Activated naive CD8-positive, alpha-beta T cell treated with anti-CD3 and anti-CD28 coated beads for 36 hours (primary cell): ENCODE measurements around the gene NCR1. TPM values are rescaled to one million over a fixed set of nuclear protein-coding genes. Genes with fewer than 3 reads are reported as not detected.
"Not testable (repeated sequence)": the region's sequence is repeated elsewhere in the genome, so short reads cannot be mapped to it uniquely, and the experiment has no call there.

Experiments used
- DNase-seq: peaks from one replicate; pipeline ENCODE4 v3.0.0; 2021
- H3K27ac Mint-ChIP-seq: one replicate; pipeline ENCODE4 v1.8.0; 2022; ENCODE audit warnings: mild to moderate bottlenecking, moderate library complexity, mixed read lengths
- H3K27me3 Mint-ChIP-seq: one replicate; pipeline ENCODE4 v1.8.0; 2022; ENCODE audit warnings: mild to moderate bottlenecking, mixed read lengths
- H3K36me3 Mint-ChIP-seq: one replicate; pipeline ENCODE4 v1.8.0; 2021; ENCODE audit warnings: mild to moderate bottlenecking, mixed read lengths
- H3K4me1 Mint-ChIP-seq: one replicate; pipeline ENCODE4 v1.8.0; 2021; ENCODE audit warnings: mixed read lengths
- H3K4me3 Mint-ChIP-seq: one replicate; pipeline ENCODE4 v1.8.0; 2022; ENCODE audit warnings: mild to moderate bottlenecking, moderate library complexity, mixed read lengths
- H3K9me3 Mint-ChIP-seq: one replicate; pipeline ENCODE4 v1.8.0; 2022; ENCODE audit warnings: mixed read lengths
- total RNA-seq, 2 experiments: library from RNA; stranded (reverse); gene quantifications; one replicate each; pipeline ENCODE4 v1.2.3, GENCODE V29; 2021

The NCR1 gene
- total RNA-seq, 2 experiments from 2014 or later, result 0.43 TPM; not detected in 1

DNA sequence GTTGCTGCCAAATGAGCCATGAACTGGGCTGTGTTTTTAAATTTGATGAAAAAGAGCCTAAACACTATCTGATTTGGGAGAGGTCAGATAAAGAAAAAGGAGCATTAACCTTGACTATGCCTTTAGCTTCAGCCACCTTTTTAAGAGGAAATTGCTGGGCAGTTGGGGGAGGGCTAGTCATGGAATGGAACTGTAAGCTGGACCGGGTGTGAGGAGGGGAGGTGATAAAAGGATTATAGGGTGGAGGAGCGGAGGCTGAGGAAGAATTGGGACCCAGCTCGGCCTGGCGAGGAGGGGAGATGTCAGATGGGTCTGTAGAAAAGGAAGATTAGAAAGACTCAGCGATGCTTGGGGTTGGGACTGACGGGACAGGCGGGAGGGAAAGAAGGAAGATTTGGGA is 7.3 kb upstream of the NCR1 start:
- H3K27ac Mint-ChIP-seq, H3K4me1 Mint-ChIP-seq, H3K9me3 Mint-ChIP-seq, H3K36me3 Mint-ChIP-seq, H3K4me3 Mint-ChIP-seq, DNase-seq: not testable (repeated sequence)
- peaks cover 18% of the 10 kb centered on the region for H3K27me3 Mint-ChIP-seq

DNA sequence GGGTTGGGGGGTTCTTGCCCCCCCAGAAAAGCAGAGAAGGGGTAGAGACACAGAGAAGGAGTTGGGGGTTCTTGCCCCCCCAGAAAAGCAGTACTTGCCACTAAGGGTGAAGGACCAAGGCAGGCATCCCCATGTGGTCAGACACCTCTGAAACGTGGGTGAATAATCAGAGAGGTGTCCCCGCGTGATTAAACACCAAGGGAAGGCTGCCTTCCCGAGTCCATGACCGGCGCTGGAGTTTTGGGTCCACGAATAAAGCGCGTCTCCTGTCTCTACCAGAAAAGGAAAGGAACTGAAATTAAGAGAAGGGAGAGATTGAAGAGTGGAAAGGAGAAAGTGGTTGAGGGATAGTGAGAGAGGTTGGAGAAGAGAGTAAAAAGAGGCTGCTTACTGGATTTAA is 6.3 kb upstream of the NCR1 start:
- H3K4me3 Mint-ChIP-seq, DNase-seq, H3K9me3 Mint-ChIP-seq, H3K4me1 Mint-ChIP-seq, H3K36me3 Mint-ChIP-seq: not testable (repeated sequence)
- peak overlapping the region; percentile 30 for H3K27ac Mint-ChIP-seq
- H3K27me3 Mint-ChIP-seq, result peaks cover 18% of the 10 kb centered on the region

DNA sequence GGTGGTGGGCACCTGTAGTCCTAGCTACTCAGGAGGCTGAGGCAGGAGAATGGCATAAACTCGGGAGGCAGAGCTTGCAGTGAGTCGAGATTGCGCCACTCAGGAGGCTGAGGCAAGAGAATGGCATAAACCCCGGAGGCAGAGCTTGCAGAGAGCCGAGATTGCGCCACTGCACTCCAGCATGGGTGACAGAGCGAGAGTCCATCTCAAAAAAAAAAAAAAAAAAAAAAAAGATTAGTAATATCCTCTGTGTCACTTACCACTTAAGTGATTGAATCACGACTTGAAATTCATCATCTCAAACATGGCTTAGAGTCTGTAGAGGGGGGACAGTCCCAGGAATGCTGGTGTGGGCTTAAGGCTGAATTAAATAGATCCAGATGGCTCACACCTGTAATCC is 4.8 kb upstream of the NCR1 start:
- not testable (repeated sequence) for H3K4me1 Mint-ChIP-seq, H3K4me3 Mint-ChIP-seq, H3K9me3 Mint-ChIP-seq, H3K27ac Mint-ChIP-seq, H3K36me3 Mint-ChIP-seq, DNase-seq
- peaks cover 29% of the 10 kb centered on the region for H3K27me3 Mint-ChIP-seq

DNA sequence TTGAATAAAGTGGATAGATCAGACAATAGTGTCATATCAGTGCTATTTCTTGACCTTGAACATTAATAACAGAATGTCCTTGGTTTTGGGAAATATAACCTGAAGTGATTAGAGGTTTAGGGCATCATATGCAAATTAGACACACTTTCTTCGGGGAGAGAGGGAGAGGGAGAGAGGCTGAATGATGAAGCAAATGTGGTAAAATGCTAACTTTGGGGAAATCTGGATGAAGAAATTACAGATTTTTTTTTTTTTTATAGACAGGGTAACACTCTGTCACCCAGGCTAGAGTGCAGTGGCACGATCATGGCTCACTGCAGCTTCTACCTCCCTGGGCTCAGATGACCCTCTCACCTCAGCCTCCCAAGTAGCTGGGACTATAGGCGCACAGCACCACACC is 3.9 kb upstream of the NCR1 start:
- H3K27me3 Mint-ChIP-seq, result peaks cover 35% of the 10 kb centered on the region
- H3K4me3 Mint-ChIP-seq, result no peak overlapping the region
- no peaks in the 10 kb centered on the region for H3K36me3 Mint-ChIP-seq
- H3K27ac Mint-ChIP-seq, result no peak overlapping the region
- no peak for DNase-seq
- H3K4me1 Mint-ChIP-seq, result peaks cover 5% of the 10 kb centered on the region
- no peaks in the 10 kb centered on the region for H3K9me3 Mint-ChIP-seq

DNA sequence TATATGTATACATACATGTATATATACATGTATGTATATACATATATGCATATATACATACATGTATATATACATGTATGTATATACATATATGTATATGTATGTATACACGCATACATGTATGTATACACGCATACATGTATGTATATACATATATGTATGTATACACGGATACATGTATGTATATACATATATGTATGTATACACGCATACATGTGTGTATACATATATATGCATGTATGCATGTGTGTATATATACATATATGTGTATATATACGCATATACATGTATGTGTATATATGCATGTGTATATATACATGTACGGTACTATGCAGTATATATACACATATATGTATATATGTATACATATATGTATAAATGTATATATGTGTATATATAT is 2.6 kb upstream of the NCR1 start:
- peaks cover 35% of the 10 kb centered on the region for H3K27me3 Mint-ChIP-seq
- H3K4me1 Mint-ChIP-seq, result peaks cover 5% of the 10 kb centered on the region
- no peaks in the 10 kb centered on the region for H3K9me3 Mint-ChIP-seq
- no peak for DNase-seq
- no peak overlapping the region for H3K27ac Mint-ChIP-seq
- H3K36me3 Mint-ChIP-seq, result no peaks in the 10 kb centered on the region
- no peak overlapping the region for H3K4me3 Mint-ChIP-seq

DNA sequence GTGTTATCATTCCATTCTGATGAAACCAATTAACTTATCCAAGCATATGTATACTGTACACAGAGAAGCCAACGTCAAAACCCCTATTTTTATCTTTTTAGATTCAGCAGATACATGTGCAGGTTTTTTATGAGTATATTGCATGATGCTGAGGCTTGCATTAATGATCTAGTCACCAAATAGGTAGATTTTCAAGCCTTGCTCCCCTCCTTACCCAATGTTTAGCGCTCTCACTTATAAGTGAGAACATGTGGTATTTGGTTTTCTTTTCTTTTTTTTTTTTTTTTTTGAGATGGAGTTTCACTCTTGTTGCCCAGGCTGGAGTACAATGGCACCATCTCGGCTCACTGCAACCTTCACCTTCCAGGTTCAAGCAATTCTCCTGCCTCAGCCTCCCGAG is 1.7 kb upstream of the NCR1 start:
- H3K4me1 Mint-ChIP-seq, H3K36me3 Mint-ChIP-seq, H3K9me3 Mint-ChIP-seq, H3K27ac Mint-ChIP-seq, DNase-seq, H3K4me3 Mint-ChIP-seq: not testable (repeated sequence)
- peaks cover 27% of the 10 kb centered on the region for H3K27me3 Mint-ChIP-seq

DNA sequence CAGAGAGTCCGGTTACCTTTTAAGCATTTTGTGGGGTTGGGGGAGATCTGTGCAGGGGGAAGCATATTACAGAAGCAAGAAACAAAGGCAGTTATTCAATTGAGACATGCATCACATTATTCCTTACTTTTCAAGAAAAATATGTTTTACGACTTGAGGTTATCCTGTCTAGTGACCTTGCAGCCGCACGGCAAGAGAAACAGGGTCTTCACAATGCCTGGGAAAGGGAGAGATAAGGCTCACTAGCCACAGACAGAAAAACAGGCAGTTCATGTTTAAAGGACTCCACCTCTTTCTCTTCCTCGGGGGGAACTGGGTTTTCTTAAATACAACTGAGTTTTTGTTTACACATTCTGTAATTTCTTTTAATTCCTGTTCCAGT is 536 bp upstream of the NCR1 start:
- H3K4me3 Mint-ChIP-seq, result no peak overlapping the region
- peaks cover 5% of the 10 kb centered on the region for H3K4me1 Mint-ChIP-seq
- DNase-seq, result no peak
- H3K27ac Mint-ChIP-seq, result no peak overlapping the region
- H3K27me3 Mint-ChIP-seq, result peaks cover 17% of the 10 kb centered on the region
- no peaks in the 10 kb centered on the region for H3K9me3 Mint-ChIP-seq
- no peaks in the 10 kb centered on the region for H3K36me3 Mint-ChIP-seq

DNA sequence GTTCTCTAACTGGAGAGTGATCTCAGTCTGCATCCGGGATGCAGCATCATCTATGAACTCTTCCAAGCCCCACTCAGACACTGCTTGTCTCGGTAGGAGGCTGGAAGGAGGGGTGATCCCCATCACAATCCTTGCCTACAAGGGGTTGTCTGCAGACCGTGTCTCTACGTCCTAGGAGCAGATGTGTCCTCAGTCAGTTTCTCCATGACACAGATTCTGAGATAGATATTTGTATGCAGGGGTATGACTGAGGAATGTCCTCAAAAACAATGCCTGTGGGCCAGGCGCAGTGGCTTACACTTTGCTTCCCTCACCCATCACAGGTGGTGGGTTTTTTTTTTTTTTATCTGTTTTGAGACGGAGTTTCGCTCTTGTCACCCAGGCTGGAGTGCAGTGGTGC is 871 bp downstream of the NCR1 start:
- DNase-seq, result no peak
- no peak overlapping the region for H3K4me3 Mint-ChIP-seq
- H3K36me3 Mint-ChIP-seq, result no peaks in the 10 kb centered on the region
- H3K27ac Mint-ChIP-seq, result no peak overlapping the region
- peaks cover 5% of the 10 kb centered on the region for H3K4me1 Mint-ChIP-seq
- peaks cover 23% of the 10 kb centered on the region for H3K27me3 Mint-ChIP-seq
- no peaks in the 10 kb centered on the region for H3K9me3 Mint-ChIP-seq

DNA sequence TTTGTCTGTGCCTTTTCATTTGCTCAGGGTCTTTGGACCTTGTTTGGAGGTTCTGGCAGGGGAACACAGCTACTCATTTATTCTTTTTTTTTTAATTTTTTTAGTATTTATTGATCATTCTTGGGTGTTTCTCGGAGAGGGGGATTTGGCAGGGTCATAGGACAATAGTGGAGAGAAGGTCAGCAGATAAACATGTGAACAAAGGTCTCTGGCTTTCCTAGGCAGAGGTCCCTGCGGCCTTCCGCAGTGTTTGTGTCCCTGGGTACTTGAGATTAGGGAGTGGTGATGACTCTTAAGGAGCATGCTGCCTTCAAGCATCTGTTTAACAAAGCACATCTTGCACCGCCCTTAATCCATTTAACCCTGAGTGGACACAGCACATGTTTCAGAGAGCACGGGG is 2.0 kb downstream of the NCR1 start:
- not testable (repeated sequence) for H3K4me1 Mint-ChIP-seq, H3K27ac Mint-ChIP-seq, H3K9me3 Mint-ChIP-seq, H3K36me3 Mint-ChIP-seq, H3K4me3 Mint-ChIP-seq, DNase-seq
- H3K27me3 Mint-ChIP-seq, result peaks cover 23% of the 10 kb centered on the region

DNA sequence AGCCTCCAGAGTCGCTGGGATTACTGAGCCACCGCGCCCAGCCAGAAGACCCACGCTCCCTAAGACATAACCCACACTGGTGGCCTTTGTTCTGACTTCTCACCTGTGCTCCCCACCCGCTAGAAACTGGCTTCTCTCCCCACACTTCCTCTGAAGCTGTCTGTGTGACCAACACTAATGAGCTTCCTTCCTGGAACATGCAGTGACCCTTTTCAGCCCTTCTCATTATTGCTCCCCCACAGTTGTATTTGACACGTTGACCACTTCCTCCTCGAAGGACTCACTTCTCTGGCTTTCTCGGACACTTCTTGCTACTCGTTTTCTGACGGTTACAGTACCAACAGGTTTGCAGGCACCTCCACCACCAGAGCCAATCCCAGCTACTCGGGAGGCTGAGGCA is 10.9 kb downstream of the NCR1 start:
- Mint-ChIP-seq H3K27ac (no peak overlapping the region), H3K4me1 (peaks cover 2% of the 10 kb centered on the region), H3K27me3 (peaks cover 25% of the 10 kb centered on the region)

DNA sequence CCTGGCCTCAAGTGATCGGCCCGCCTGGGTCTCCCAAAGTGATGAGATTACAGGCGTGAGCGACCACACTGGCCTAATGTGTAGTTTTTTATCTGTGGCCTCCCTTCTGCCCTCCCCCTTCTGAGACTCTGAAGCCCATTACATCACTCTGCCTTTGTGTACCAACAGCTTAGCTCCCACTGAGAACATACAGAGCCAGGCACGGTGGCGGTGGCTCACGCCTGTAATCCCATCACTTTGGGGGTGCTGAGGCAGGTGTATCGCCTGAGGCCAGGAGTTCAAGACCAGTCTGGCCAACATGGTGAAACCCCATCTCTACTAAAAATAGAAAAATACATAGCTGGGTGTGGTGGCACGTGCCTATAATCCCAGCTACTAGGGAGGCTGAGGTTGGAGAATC is 12.6 kb downstream of the NCR1 start:
- H3K36me3 Mint-ChIP-seq, result no peaks in the 10 kb centered on the region
- no peak overlapping the region for H3K27ac Mint-ChIP-seq
- no peaks in the 10 kb centered on the region for H3K9me3 Mint-ChIP-seq

More for the DNA sequence above, 10.9 kb downstream of the NCR1 start:
- no peak for DNase-seq
- no peak overlapping the region for H3K4me3 Mint-ChIP-seq
- no peaks in the 10 kb centered on the region for H3K36me3 Mint-ChIP-seq
- no peaks in the 10 kb centered on the region for H3K9me3 Mint-ChIP-seq

DNA sequence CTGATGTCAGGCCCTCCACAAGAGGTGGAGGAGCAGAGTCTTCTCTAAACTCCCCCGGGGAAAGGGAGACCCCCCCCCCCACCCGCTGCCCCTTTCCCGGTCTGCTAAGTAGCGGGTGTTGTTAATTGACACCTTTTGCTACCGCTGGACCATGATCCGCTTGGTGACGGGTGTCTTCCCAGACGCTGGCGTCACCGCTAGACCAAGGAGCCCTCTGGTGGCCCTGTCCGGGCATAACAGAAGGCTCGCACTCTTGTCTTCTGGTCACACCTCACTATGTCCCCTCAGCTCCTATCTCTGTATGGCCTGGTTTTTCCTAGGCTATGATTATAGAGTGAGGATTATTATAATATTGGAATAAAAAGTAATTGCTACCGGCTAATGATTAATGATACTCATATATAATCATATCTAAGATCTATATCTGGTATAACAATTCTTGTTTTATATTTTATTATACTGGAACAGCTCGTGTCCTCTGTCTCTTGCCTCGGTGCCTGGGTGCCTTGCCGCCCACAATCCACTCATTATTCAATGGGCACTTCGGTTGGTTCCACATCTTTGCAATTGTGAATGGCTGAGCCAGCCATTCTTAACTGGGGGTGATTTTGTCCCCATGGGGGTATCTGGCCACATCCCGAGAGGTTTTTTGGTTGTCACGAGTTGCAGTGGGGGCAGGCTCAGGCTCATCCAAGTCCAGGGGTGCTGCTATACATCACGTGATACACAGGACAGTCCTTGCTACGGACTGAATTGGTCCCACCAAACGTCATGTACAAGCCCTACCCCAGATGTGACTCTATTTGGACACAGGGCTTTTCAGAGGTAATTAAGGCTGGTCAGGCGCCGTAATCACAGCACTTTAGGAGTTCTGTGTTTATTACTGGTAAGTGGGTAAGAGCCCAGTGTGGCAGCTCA is 14.0 kb downstream of the NCR1 start:
- not testable (repeated sequence) for H3K36me3 Mint-ChIP-seq, H3K27ac Mint-ChIP-seq, H3K4me1 Mint-ChIP-seq, DNase-seq, H3K4me3 Mint-ChIP-seq, H3K9me3 Mint-ChIP-seq
- H3K27me3 Mint-ChIP-seq, result peaks cover 25% of the 10 kb centered on the region

More for the DNA sequence above, 12.6 kb downstream of the NCR1 start:
- H3K4me1 Mint-ChIP-seq, result peaks cover 2% of the 10 kb centered on the region
- peaks cover 25% of the 10 kb centered on the region for H3K27me3 Mint-ChIP-seq
- H3K4me3 Mint-ChIP-seq, result no peak overlapping the region
- no peak for DNase-seq

DNA sequence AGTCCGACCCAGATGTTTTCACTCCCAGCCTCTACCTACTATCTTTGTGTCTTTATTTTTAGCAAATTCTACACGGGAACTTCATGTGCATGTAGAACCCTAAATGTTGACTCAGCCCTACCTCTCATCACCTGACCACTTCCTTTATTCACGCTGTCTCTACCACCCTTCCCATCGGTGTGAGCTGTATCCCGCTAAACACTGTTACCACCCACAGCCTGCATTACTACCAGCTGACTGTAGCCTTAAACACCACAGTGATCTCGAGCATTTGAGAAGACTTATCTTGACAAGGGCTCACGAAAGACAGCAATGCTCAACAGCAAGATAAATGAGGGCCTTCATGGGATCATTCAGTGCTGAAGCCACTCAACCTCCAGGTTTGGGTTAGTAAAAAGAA is 15.1 kb downstream of the NCR1 start:
- H3K9me3 Mint-ChIP-seq, result peaks cover 7% of the 10 kb centered on the region
- no peak overlapping the region for H3K4me3 Mint-ChIP-seq
- no peak for DNase-seq

DNA sequence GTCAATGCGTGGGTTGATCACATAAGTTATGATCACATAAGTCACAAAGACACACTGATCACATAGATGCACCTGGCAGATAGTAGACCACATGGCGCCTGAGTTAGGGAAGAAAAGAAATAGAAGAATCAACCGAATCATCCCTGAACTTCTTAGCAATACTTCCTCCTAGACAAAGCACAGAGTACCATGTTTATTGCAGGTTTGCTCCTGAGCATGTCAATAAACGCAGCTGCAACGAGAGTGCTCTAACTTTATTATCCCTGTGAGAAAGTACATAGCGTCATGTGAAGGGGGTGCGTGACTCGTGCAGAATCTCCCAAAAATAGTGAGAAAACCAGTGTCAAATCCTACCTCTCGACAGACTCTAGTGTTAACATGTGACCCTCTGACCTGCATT is 17.3 kb downstream of the NCR1 start:
- no peak for DNase-seq
- Mint-ChIP-seq H3K4me1 (peaks cover 2% of the 10 kb centered on the region), H3K36me3 (no peaks in the 10 kb centered on the region), H3K27ac (no peak overlapping the region), H3K27me3 (peaks cover 17% of the 10 kb centered on the region), H3K9me3 (peaks cover 14% of the 10 kb centered on the region), H3K4me3 (no peak overlapping the region)

More for the DNA sequence above, 15.1 kb downstream of the NCR1 start:
- H3K4me1 Mint-ChIP-seq, result peaks cover 2% of the 10 kb centered on the region
- no peak overlapping the region for H3K27ac Mint-ChIP-seq
- no peaks in the 10 kb centered on the region for H3K36me3 Mint-ChIP-seq
- peaks cover 25% of the 10 kb centered on the region for H3K27me3 Mint-ChIP-seq

DNA sequence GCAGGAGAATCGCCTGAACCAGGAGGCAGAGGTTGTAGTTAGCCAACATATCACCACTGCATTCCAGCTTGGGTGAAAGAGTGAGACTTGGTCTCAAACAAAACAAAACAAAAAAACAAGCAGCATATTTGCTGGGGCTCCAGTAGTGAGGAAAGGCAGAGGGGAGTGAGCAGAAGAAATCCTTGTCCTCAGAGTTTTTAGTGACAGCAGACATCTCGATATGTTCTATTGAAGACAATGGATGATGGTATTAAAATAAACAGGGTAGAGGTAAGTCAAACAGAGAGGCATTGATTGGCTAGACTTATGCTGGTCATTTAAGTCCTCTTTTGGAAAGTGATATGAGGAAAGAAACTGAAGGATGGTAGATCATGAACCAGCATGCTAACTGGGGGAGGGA is 22.4 kb downstream of the NCR1 start:
- Mint-ChIP-seq H3K27ac (no peak overlapping the region), H3K27me3 (peaks cover 4% of the 10 kb centered on the region), H3K4me3 (no peak overlapping the region), H3K36me3 (peaks cover 4% of the 10 kb centered on the region), H3K9me3 (peaks cover 20% of the 10 kb centered on the region), H3K4me1 (no peaks in the 10 kb centered on the region)
- DNase-seq, result no peak

DNA sequence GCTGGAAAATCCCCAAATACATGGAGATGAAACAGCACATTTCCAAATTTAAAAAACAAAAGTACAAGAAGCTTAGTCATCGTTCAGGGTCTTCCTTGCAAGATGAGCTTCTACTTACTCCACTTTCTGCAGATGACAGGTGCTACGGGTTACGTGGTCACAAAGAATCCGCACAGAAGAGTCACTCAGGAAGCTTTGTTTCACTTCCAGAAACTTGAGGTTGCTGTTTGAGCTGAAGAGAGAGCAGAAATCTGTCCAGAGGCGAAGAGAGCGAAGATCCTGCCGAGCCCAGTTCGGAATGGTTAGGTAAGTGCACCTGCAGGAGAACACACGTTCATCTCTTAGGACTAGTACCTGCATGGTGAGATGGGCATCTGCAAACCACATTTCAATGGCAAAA is 32.0 kb downstream of the NCR1 start:
- H3K4me1 Mint-ChIP-seq, result peaks cover 5% of the 10 kb centered on the region
- H3K36me3 Mint-ChIP-seq, result no peaks in the 10 kb centered on the region
- H3K27me3 Mint-ChIP-seq, result peaks cover 24% of the 10 kb centered on the region
- no peak for DNase-seq
- no peaks in the 10 kb centered on the region for H3K9me3 Mint-ChIP-seq
- no peak overlapping the region for H3K27ac Mint-ChIP-seq
- no peak overlapping the region for H3K4me3 Mint-ChIP-seq
